ENCODE data around the gene PSIP1. TPM values are rescaled to one million over a fixed set of nuclear protein-coding genes. Genes with fewer than 3 reads are reported as not detected.

Gene PSIP1
- total RNA-seq, 2 donors from 2014 or later, result 25.5 to 41.2 TPM

- no peak for TF ChIP-seq CTCF (IDR thresholded peaks at IDR 0.05)
- Histone ChIP-seq H3K9ac (ENCODE audit: low read depth in 2 of 2, low read length in 2 of 2) (no peak overlapping the region), H3K9me3 (no peaks in the 10 kb centered on the region), H3K36me3 (no peaks in the 10 kb centered on the region), H3K27me3 (no peaks in the 10 kb centered on the region), H3K27ac (no peak overlapping the region), H3K4me1 (no peaks in the 10 kb centered on the region), H3K4me3 (no peak overlapping the region)
- DNase-seq, result no peak
- intact Hi-C loops (cut with DNase I), result no loop called here
Measured at GRCh38 chr9:15501179-15501578, 9.6 kb downstream of the PSIP1 start.

GRCh38 chr9:15499139-15499538 is 11.6 kb downstream of the PSIP1 start:
- no peaks in the 10 kb centered on the region for H3K36me3 ChIP-seq
- no peak overlapping the region for H3K4me3 ChIP-seq
- intact Hi-C loops (cut with DNase I), result no loop called here
- no peaks in the 10 kb centered on the region for H3K27me3 ChIP-seq
- H3K4me1 ChIP-seq, result no peaks in the 10 kb centered on the region
- H3K27ac ChIP-seq, result no peak overlapping the region
- no peak for TF ChIP-seq CTCF (IDR thresholded peaks at IDR 0.05)
- DNase-seq, result no peak
- H3K9me3 ChIP-seq, result no peaks in the 10 kb centered on the region
- H3K9ac ChIP-seq (ENCODE audit: low read depth in 2 of 2, low read length in 2 of 2), result no peak overlapping the region

- no peak overlapping the region for H3K9ac ChIP-seq (ENCODE audit: low read depth in 2 of 2, low read length in 2 of 2)
- H3K27me3 ChIP-seq, result no peaks in the 10 kb centered on the region
- TF ChIP-seq CTCF (IDR thresholded peaks at IDR 0.05), result no peak
- no peak overlapping the region for H3K27ac ChIP-seq
- intact Hi-C loops (cut with DNase I), result no loop called here
- no peak for DNase-seq
- H3K36me3 ChIP-seq, result no peaks in the 10 kb centered on the region
- no peaks in the 10 kb centered on the region for H3K4me1 ChIP-seq
- H3K9me3 ChIP-seq, result no peaks in the 10 kb centered on the region
- no peak overlapping the region for H3K4me3 ChIP-seq
Measured at GRCh38 chr9:15498246-15498995, 12.3 kb downstream of the PSIP1 start.

- H3K4me3 ChIP-seq, result no peak overlapping the region
- no peak for DNase-seq
- intact Hi-C loops (cut with DNase I), result no loop called here
- TF ChIP-seq CTCF (IDR thresholded peaks at IDR 0.05), result no peak
- no peak overlapping the region for H3K9ac ChIP-seq (ENCODE audit: low read depth in 2 of 2, low read length in 2 of 2)
- H3K36me3 ChIP-seq, result no peaks in the 10 kb centered on the region
- no peaks in the 10 kb centered on the region for H3K9me3 ChIP-seq
- H3K4me1 ChIP-seq, result no peaks in the 10 kb centered on the region
- no peak overlapping the region for H3K27ac ChIP-seq
- H3K27me3 ChIP-seq, result no peaks in the 10 kb centered on the region
Measured at GRCh38 chr9:15492485-15493150, 18.2 kb downstream of the PSIP1 start.

- no peaks in the 10 kb centered on the region for H3K36me3 ChIP-seq
- no peak overlapping the region for H3K9ac ChIP-seq (ENCODE audit: low read depth in 2 of 2, low read length in 2 of 2)
- intact Hi-C loops (cut with DNase I), result no loop called here
- no peak overlapping the region for H3K27ac ChIP-seq
- no peaks in the 10 kb centered on the region for H3K9me3 ChIP-seq
- no peak for TF ChIP-seq CTCF (IDR thresholded peaks at IDR 0.05)
- no peak overlapping the region for H3K4me3 ChIP-seq
- DNase-seq, result no peak
- H3K4me1 ChIP-seq, result no peaks in the 10 kb centered on the region
- H3K27me3 ChIP-seq, result no peaks in the 10 kb centered on the region
Measured at GRCh38 chr9:15491950-15492349, 18.8 kb downstream of the PSIP1 start.
